GM12874 (cell line): Measurements from ENCODE around the gene CFAP57.

Source experiments
- CTCF ChIP-seq: IDR thresholded peaks from 2 replicates; pipeline ENCODE4 v1.5.1; 2011; ENCODE audit warnings: low read depth, mild to moderate bottlenecking, control low read depth, low read length, moderate library complexity; ENCODE audit not compliant: insufficient read depth

CFAP57 gene

GRCh38 chr1:43275826-43276620 lies 103.9 kb downstream of the CFAP57 start:
- TF ChIP-seq CTCF, result no peak

- no peak for TF ChIP-seq CTCF
Measured at GRCh38 chr1:43276673-43277072, 104.5 kb downstream of the CFAP57 start.

- no peak for TF ChIP-seq CTCF
Measured at GRCh38 chr1:43277116-43277876, 105.2 kb downstream of the CFAP57 start.

- no peak for TF ChIP-seq CTCF
Measured at GRCh38 chr1:43279161-43279560, 107.0 kb downstream of the CFAP57 start.

GRCh38 chr1:43279666-43280065 lies 107.5 kb downstream of the CFAP57 start:
- TF ChIP-seq CTCF, result no peak

GRCh38 chr1:43280692-43281091 lies 108.6 kb downstream of the CFAP57 start:
- TF ChIP-seq CTCF, result no peak
